H1 (cell line): ENCODE measurements around the gene LANCL3. TPM values are rescaled to one million over a fixed set of nuclear protein-coding genes. Genes with fewer than 3 reads are reported as not detected.

Source experiments
- CTBP2 ChIP-seq: IDR thresholded peaks from 2 replicates; pipeline ENCODE4 v1.7.0; 2011; ENCODE audit warnings: borderline replicate concordance, mild to moderate bottlenecking, moderate library complexity, mixed read lengths, low read length; ENCODE audit not compliant: insufficient read depth, insufficient read length
- RNF2 ChIP-seq: fragments of 200-900, 300-1000 bp; sonication (generic); IDR thresholded peaks from 2 replicates; pipeline ENCODE4 v1.7.1; 2016; ENCODE audit warnings: borderline replicate concordance, low read depth, mild to moderate bottlenecking, antibody characterized with exemption, low read length; ENCODE audit not compliant: poor library complexity, severe bottlenecking; ENCODE audit errors: missing control alignments
- SP2 ChIP-seq: IDR thresholded peaks from 2 replicates; pipeline ENCODE4 v1.6.1; 2012; ENCODE audit warnings: mild to moderate bottlenecking, low read length, inconsistent platforms
- TAF7 ChIP-seq: optimal IDR thresholded peaks from 2 replicates; pipeline ENCODE3; 2011; ENCODE audit warnings: low read depth, mild to moderate bottlenecking, inconsistent platforms, low read length, moderate library complexity, borderline replicate concordance
- polyA plus RNA-seq, 7 experiments: library from polyadenylated mRNA; depleted of rRNA in 3 of 7; stranded (reverse) in 5 of 7; unstranded in 2 of 7; fragments of >200 nt in 5 of 7; fragments of 200-250 nt in 2 of 7; gene quantifications; 1 replicate in 5 of 7; 2 replicates in 1 of 7; 4 replicates in 1 of 7; pipeline versions ENCODE4 v1.2.1 to v1.2.3, GENCODE V29; 2011 to 2013; ENCODE audit warnings: missing spikeins in 2 of 7, mixed read lengths in 2 of 7
- total RNA-seq: library from RNA; stranded (reverse); fragmentation: NEBNext Ultra II Directional; extraction: Animal tissue kit (Norgen Biotek cat#: 25700); gene quantifications from 2 replicates; pipeline ENCODE4 v1.2.1, GENCODE V29; 2021

Gene LANCL3
- total and polyA plus RNA-seq, 2 of the 8 experiments (the other 6 are each of a cell fraction or from before 2014, with no cell fraction given): 0.11 to 0.37 TPM

DNA sequence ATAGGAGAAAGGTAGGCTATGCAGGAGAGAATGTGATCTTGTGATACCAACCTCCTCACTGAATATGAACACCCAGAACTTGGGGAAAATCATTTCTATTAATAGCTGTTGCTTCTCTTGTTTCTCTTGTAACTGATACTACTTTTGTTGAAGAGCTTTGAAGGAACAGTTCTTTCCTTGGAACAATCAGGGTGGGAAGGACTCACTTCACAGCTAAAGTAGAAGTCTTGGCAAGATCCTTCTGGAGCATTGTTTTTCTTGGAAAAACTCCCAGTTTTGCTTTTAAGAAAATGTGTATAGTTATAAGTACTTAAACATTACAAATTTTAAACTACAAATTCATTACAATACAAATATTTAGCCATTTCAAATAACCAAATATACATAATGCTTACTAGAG lies 95.1 kb downstream of the LANCL3 start (continued):
- TF ChIP-seq RNF2: no peak
- no peak for TF ChIP-seq SP2
- no peak for TF ChIP-seq TAF7
- TF ChIP-seq CTBP2: no peak
